ENCODE results near the gene LSM10. TPM values are rescaled to one million over a fixed set of nuclear protein-coding genes. Genes with fewer than 3 reads are reported as not detected.

The LSM10 gene
- total and polyA plus RNA-seq, 9 of the 15 experiments (the other 6 are each of a cell fraction or from before 2014, with no cell fraction given): 13.2 to 146 (median 68.9) TPM

DNA sequence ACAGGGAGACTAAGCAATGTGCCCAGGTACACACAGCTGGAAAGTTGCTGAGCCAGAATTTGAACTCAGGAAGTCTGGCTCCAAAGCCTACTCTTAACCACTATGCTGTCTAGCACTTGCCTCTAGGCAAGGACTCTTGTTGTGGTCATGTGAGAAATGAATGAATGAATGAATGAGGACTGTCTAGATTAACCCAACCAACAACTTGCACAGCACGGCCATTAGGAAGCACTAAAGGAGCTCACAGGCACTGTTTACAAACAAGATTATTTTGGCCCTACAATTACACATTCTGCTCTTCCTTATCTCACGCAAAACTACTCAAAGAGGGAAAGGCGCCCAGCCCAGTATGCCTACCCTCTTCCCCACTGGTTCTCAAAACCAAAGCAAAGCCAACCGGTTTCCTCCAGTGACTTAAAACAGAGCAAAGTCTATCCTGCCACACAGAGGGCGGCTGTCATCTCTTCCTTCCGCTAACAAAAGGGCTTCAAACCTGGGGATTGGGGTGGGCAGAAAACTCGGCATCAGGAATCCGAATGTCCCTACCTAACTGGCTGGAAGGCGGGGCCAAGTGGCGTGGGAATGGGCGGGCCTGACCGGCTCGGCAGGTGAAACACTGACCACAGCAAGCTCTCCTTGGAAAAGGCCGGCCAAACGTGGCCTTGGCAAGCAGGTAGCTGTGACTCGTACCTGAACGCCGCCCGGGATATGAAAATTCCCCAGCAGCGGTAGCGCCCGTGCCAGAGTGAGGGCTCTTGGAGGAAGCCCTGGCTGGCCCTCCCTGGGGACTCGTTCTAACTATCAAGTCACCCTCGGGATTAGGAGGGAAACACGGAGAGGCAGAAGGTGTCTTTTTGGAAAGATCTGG, 12.9 kb downstream of the LSM10 start (continued):
- TF ChIP-seq, protein P1, sequence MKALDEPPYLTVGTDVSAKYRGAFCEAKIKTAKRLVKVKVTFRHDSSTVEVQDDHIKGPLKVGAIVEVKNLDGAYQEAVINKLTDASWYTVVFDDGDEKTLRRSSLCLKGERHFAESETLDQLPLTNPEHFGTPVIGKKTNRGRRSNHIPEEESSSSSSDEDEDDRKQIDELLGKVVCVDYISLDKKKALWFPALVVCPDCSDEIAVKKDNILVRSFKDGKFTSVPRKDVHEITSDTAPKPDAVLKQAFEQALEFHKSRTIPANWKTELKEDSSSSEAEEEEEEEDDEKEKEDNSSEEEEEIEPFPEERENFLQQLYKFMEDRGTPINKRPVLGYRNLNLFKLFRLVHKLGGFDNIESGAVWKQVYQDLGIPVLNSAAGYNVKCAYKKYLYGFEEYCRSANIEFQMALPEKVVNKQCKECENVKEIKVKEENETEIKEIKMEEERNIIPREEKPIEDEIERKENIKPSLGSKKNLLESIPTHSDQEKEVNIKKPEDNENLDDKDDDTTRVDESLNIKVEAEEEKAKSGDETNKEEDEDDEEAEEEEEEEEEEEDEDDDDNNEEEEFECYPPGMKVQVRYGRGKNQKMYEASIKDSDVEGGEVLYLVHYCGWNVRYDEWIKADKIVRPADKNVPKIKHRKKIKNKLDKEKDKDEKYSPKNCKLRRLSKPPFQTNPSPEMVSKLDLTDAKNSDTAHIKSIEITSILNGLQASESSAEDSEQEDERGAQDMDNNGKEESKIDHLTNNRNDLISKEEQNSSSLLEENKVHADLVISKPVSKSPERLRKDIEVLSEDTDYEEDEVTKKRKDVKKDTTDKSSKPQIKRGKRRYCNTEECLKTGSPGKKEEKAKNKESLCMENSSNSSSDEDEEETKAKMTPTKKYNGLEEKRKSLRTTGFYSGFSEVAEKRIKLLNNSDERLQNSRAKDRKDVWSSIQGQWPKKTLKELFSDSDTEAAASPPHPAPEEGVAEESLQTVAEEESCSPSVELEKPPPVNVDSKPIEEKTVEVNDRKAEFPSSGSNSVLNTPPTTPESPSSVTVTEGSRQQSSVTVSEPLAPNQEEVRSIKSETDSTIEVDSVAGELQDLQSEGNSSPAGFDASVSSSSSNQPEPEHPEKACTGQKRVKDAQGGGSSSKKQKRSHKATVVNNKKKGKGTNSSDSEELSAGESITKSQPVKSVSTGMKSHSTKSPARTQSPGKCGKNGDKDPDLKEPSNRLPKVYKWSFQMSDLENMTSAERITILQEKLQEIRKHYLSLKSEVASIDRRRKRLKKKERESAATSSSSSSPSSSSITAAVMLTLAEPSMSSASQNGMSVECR (CRISPR knock-in tag; IDR thresholded peaks at IDR 0.05): 0 out of 2 replicates have a peak, but pooled peaks have one; percentile 31
- TF ChIP-seq ZNF551 (CRISPR knock-in tag; IDR thresholded peaks at IDR 0.05) (no peak), SP2 (IDR thresholded peaks at IDR 0.05; ENCODE audit: extremely low read depth, low read depth, low read length, poor library complexity, severe bottlenecking) (no peak), MEIS2 (IDR thresholded peaks at IDR 0.05; ENCODE audit: partially characterized antibody) (peak; percentile 0), FOXA3 (CRISPR knock-in tag; conservative IDR thresholded peaks at IDR 0.05 in 1 of 2, IDR thresholded peaks at IDR 0.05 in 1 of 2) (peak in 1 of 2 experiments; percentile 79; a peak in 2 of 4 replicates), ZFX (CRISPR knock-in tag; IDR thresholded peaks at IDR 0.05) (peak; percentile 61), SMAD1 (IDR thresholded peaks at IDR 0.05; ENCODE audit: low read depth, low read length, partially characterized antibody) (peak; percentile 19), FOXK1 (CRISPR knock-in tag; IDR thresholded peaks at IDR 0.05; ENCODE audit: borderline replicate concordance) (0 out of 2 replicates have a peak, but pooled peaks have one; percentile 13)
- TF ChIP-seq, protein P2, sequence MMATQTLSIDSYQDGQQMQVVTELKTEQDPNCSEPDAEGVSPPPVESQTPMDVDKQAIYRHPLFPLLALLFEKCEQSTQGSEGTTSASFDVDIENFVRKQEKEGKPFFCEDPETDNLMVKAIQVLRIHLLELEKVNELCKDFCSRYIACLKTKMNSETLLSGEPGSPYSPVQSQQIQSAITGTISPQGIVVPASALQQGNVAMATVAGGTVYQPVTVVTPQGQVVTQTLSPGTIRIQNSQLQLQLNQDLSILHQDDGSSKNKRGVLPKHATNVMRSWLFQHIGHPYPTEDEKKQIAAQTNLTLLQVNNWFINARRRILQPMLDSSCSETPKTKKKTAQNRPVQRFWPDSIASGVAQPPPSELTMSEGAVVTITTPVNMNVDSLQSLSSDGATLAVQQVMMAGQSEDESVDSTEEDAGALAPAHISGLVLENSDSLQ (IDR thresholded peaks at IDR 0.05): peak; percentile 15; the same call in 1 of the 2 replicates
- TF ChIP-seq, protein P3, sequence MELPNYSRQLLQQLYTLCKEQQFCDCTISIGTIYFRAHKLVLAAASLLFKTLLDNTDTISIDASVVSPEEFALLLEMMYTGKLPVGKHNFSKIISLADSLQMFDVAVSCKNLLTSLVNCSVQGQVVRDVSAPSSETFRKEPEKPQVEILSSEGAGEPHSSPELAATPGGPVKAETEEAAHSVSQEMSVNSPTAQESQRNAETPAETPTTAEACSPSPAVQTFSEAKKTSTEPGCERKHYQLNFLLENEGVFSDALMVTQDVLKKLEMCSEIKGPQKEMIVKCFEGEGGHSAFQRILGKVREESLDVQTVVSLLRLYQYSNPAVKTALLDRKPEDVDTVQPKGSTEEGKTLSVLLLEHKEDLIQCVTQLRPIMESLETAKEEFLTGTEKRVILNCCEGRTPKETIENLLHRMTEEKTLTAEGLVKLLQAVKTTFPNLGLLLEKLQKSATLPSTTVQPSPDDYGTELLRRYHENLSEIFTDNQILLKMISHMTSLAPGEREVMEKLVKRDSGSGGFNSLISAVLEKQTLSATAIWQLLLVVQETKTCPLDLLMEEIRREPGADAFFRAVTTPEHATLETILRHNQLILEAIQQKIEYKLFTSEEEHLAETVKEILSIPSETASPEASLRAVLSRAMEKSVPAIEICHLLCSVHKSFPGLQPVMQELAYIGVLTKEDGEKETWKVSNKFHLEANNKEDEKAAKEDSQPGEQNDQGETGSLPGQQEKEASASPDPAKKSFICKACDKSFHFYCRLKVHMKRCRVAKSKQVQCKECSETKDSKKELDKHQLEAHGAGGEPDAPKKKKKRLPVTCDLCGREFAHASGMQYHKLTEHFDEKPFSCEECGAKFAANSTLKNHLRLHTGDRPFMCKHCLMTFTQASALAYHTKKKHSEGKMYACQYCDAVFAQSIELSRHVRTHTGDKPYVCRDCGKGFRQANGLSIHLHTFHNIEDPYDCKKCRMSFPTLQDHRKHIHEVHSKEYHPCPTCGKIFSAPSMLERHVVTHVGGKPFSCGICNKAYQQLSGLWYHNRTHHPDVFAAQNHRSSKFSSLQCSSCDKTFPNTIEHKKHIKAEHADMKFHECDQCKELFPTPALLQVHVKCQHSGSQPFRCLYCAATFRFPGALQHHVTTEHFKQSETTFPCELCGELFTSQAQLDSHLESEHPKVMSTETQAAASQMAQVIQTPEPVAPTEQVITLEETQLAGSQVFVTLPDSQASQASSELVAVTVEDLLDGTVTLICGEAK (IDR thresholded peaks at IDR 0.05): 0 out of 2 replicates have a peak, but pooled peaks have one; percentile 34
- TF ChIP-seq, protein P3 (CRISPR knock-in tag; IDR thresholded peaks at IDR 0.05): no peak

All from K562 (cell line).